OCI-LY1 (cell line): Measurements from ENCODE around the gene MARCOL.

Experiments
- H2AFZ ChIP-seq: fragments of 200-600 bp; sonication (generic), shearing (Covaris generic); 2 replicates; pipeline ENCODE4 v1.6.0; 2014; ENCODE audit warnings: antibody characterized with exemption, mild to moderate bottlenecking, low read length
- H3F3A ChIP-seq: fragments of 200-600 bp; sonication (generic), shearing (Covaris generic); 2 replicates; pipeline ENCODE4 v1.6.0; 2014; ENCODE audit warnings: mild to moderate bottlenecking, antibody characterized with exemption, low read length, moderate library complexity; ENCODE audit not compliant: insufficient read depth
- H3K27ac ChIP-seq: fragments of 200-600 bp; sonication (generic); 2 replicates; pipeline ENCODE4 v1.5.1; 2014; ENCODE audit warnings: low read length, mixed run types, mild to moderate bottlenecking, low read depth; ENCODE audit not compliant: poor library complexity, severe bottlenecking
- H3K27me3 ChIP-seq: fragments of 200-600 bp; sonication (generic); 2 replicates; pipeline ENCODE4 v1.6.0; 2014; ENCODE audit warnings: antibody characterized with exemption, mild to moderate bottlenecking, low read length, moderate library complexity; ENCODE audit not compliant: insufficient read depth
- H3K36me3 ChIP-seq: fragments of 200-600 bp; sonication (generic); 2 replicates; pipeline ENCODE4 v1.6.1; 2014; ENCODE audit warnings: mild to moderate bottlenecking, antibody characterized with exemption, low read length, moderate library complexity, mixed read lengths; ENCODE audit not compliant: insufficient read depth
- H3K4me1 ChIP-seq: fragments of 200-600 bp; sonication (generic); 2 replicates; pipeline ENCODE4 v1.5.1; 2014; ENCODE audit warnings: mild to moderate bottlenecking, low read length, moderate library complexity; ENCODE audit not compliant: insufficient read depth, severe bottlenecking
- H3K4me2 ChIP-seq: fragments of 200-600 bp; sonication (generic), shearing (Covaris generic); 2 replicates; pipeline ENCODE4 v1.6.1; 2014; ENCODE audit warnings: low read length
- H3K4me3 ChIP-seq: fragments of 200-600 bp; sonication (generic); 2 replicates; pipeline ENCODE4 v1.5.1; 2014; ENCODE audit warnings: low read length, low read depth, mild to moderate bottlenecking, mixed read lengths; ENCODE audit not compliant: poor library complexity, severe bottlenecking
- H3K79me2 ChIP-seq: fragments of 200-600 bp; shearing (Covaris generic); 2 replicates; pipeline ENCODE4 v1.6.1; 2016; ENCODE audit warnings: mixed run types, low read length, mixed read lengths; ENCODE audit not compliant: insufficient read depth
- H3K9ac ChIP-seq: fragments of 200-600 bp; sonication (generic), shearing (Covaris generic); 2 replicates; pipeline ENCODE4 v1.6.1; 2014; ENCODE audit warnings: mild to moderate bottlenecking, low read length, mixed read lengths
- H3K9me2 ChIP-seq: fragments of 200-600 bp; sonication (generic), shearing (Covaris generic); 2 replicates; pipeline ENCODE4 v1.6.1; 2014; ENCODE audit warnings: low read depth, mild to moderate bottlenecking, low read length, mixed read lengths
- H3K9me3 ChIP-seq: fragments of 200-600 bp; shearing (Covaris generic); 2 replicates; pipeline ENCODE4 v1.6.1; 2014; ENCODE audit warnings: low read length, mixed read lengths
- H4K20me1 ChIP-seq: fragments of 200-600 bp; sonication (generic), shearing (Covaris generic); 2 replicates; pipeline ENCODE4 v1.6.0; 2016; ENCODE audit warnings: mild to moderate bottlenecking, low read length; ENCODE audit not compliant: insufficient read depth
- EZH2 ChIP-seq: fragments of 200-600 bp; sonication (generic), shearing (Covaris generic); IDR thresholded peaks from 2 replicates; pipeline ENCODE4 v1.8.0; 2017; ENCODE audit warnings: borderline replicate concordance, mixed run types, mild to moderate bottlenecking, antibody characterized with exemption, low read length, moderate library complexity, mixed read lengths
- TF ChIP-seq, protein P1 (sequence below): fragments of 200-600 bp; sonication (generic), shearing (Covaris generic); IDR thresholded peaks from 2 replicates; pipeline ENCODE4 v1.5.1; 2017; ENCODE audit warnings: mild to moderate bottlenecking, antibody characterized with exemption, low read length, moderate library complexity, mixed read lengths

Gene MARCOL, protein sequence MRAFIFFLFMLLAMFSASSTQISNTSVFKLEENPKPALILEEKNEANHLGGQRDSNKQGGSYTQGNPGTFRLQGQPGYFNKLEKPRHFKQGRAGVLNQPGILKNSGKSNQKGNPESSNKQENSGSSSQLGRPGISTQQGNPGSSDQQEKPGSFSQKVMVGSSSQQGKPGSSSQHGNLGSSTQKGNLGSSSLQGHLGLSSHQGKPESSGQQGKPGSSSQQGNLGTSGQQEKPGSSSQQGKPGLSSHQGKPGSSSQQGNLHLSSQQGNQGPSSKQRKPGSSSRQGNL

DNA sequence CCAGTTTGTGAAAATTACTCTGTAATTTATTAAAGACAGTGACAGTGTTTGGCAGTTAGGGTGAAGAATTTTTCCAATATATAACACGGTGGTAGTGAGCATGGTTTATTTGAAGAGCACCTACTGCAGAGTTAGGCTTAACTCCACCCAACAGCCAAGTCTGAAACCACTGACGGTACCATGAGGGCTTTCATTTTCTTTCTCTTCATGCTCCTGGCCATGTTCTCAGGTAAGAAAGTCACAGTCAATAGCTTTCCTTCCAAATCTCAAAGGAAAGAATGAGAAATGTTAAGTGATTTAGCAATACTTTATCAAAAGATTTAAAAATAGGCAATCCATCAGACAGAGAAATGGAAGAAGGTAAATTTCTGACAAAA, at the start of gene MARCOL:
TSS of gene MARCOL (plus strand) at position 108 of the 377 bp plus-strand sequence. CDS start at position 181, 73 bp downstream.
- H3K9me3 ChIP-seq, result no peaks in the 10 kb centered on the region
- TF ChIP-seq EZH2, result no peak
- H3K27ac ChIP-seq, result no peak within 1 kb of the TSS
- H3K9me2 ChIP-seq, result no peaks in the 10 kb centered on the region
- no peaks in the 10 kb centered on the region for H3K27me3 ChIP-seq
- no peaks in the 10 kb centered on the region for H3F3A ChIP-seq
- no peaks in the 10 kb centered on the region for H3K36me3 ChIP-seq
- no peaks in the 10 kb centered on the region for H4K20me1 ChIP-seq
- no peak within 1 kb of the TSS for H3K4me2 ChIP-seq
- H3K79me2 ChIP-seq, result no peaks in the 10 kb centered on the region
- no peak within 1 kb of the TSS for H3K4me3 ChIP-seq
- no peaks in the 10 kb centered on the region for H3K4me1 ChIP-seq
- H3K9ac ChIP-seq, result no peak within 1 kb of the TSS
- H2AFZ ChIP-seq, result no peak within 1 kb of the TSS

DNA sequence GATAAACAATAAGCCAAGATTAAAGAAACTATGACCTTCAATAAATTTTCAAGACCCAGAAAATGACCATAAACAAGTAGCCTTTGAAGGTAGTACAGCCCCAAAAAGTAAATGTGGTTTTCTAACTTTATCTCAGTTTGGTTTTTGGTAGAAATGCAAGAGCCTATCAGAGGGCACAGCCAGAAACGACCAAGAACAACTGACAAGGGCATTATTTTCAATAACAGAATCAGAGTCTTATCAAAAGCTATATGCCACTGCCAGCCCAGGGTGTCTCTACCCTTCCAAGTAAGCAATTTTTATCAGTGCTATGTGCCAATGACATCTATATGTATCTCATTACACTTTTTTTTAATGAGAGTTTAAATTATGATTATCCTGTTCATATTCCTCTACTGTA, 47.3 kb upstream of the MARCOL start:
- Histone ChIP-seq H3K27me3 (no peaks in the 10 kb centered on the region), H3K4me1 (no peaks in the 10 kb centered on the region), H3K27ac (no peak overlapping the region), H2AFZ (no peak overlapping the region), H3K9ac (no peak overlapping the region), H3K9me2 (no peaks in the 10 kb centered on the region), H4K20me1 (no peaks in the 10 kb centered on the region), H3K4me2 (no peak overlapping the region), H3F3A (no peaks in the 10 kb centered on the region), H3K4me3 (no peak overlapping the region), H3K79me2 (no peaks in the 10 kb centered on the region), H3K36me3 (no peaks in the 10 kb centered on the region), H3K9me3 (no peaks in the 10 kb centered on the region)
- TF ChIP-seq EZH2, result no peak
- TF ChIP-seq, protein P1, sequence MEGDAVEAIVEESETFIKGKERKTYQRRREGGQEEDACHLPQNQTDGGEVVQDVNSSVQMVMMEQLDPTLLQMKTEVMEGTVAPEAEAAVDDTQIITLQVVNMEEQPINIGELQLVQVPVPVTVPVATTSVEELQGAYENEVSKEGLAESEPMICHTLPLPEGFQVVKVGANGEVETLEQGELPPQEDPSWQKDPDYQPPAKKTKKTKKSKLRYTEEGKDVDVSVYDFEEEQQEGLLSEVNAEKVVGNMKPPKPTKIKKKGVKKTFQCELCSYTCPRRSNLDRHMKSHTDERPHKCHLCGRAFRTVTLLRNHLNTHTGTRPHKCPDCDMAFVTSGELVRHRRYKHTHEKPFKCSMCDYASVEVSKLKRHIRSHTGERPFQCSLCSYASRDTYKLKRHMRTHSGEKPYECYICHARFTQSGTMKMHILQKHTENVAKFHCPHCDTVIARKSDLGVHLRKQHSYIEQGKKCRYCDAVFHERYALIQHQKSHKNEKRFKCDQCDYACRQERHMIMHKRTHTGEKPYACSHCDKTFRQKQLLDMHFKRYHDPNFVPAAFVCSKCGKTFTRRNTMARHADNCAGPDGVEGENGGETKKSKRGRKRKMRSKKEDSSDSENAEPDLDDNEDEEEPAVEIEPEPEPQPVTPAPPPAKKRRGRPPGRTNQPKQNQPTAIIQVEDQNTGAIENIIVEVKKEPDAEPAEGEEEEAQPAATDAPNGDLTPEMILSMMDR, result no peak

DNA sequence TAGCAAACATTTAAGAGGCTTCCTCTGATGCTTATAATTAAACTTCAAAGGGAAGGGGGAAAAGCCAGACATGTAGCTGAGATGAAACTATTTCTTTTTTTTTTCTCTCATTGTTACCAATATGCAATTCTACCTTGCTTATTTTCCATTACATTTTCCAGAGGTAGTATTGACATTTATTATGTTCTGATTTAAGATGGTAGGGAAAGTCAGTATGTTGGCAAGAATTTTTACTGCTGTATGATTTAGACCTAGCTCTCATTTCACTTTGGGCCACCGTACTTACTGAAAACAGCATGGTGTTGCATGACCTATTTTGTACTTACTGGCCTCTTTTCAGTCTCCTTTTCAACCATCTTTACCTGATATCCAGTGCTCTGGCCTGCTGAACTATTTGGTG, 45.1 kb upstream of the MARCOL start:
- Histone ChIP-seq H3K4me1 (no peaks in the 10 kb centered on the region), H3F3A (no peaks in the 10 kb centered on the region), H3K9me3 (no peaks in the 10 kb centered on the region), H3K4me2 (no peak overlapping the region), H3K36me3 (no peaks in the 10 kb centered on the region), H3K79me2 (no peaks in the 10 kb centered on the region), H4K20me1 (no peaks in the 10 kb centered on the region), H3K27me3 (no peaks in the 10 kb centered on the region), H3K9me2 (no peaks in the 10 kb centered on the region), H2AFZ (no peak overlapping the region), H3K27ac (no peak overlapping the region), H3K4me3 (no peak overlapping the region), H3K9ac (no peak overlapping the region)
- TF ChIP-seq EZH2, result no peak
- TF ChIP-seq, protein P1, result no peak

DNA sequence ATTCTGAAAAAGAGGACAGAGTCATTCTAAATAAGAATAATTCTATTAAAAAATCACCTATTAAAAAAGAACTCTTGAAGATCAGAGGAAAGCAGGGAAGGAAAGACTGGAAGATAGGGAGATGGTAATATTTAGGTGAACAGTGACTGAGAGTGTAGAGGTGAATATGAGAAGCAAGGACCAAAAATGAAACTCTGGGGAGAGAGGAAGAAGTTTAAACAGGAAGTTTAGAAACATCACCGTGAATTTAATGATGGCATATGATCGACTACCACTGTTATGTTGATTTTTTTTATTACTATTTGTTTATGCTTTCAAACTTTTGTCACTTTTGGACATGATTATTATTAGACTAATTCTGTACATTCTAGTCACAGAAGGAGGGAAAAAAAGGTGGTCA, 37.2 kb upstream of the MARCOL start:
- H3K4me3 ChIP-seq, result no peak overlapping the region
- no peaks in the 10 kb centered on the region for H3K79me2 ChIP-seq
- H3K27ac ChIP-seq, result no peak overlapping the region
- H4K20me1 ChIP-seq, result no peaks in the 10 kb centered on the region
- TF ChIP-seq EZH2, result no peak
- TF ChIP-seq, protein P1, result no peak
- H3K9ac ChIP-seq, result no peak overlapping the region
- no peaks in the 10 kb centered on the region for H3K27me3 ChIP-seq
- no peaks in the 10 kb centered on the region for H3K9me2 ChIP-seq
- H3K4me2 ChIP-seq, result no peak overlapping the region
- no peaks in the 10 kb centered on the region for H3F3A ChIP-seq
- no peak overlapping the region for H2AFZ ChIP-seq
- no peaks in the 10 kb centered on the region for H3K4me1 ChIP-seq
- no peaks in the 10 kb centered on the region for H3K36me3 ChIP-seq
- H3K9me3 ChIP-seq, result no peaks in the 10 kb centered on the region
